Stimulated activated CD8-positive, alpha-beta memory T cell treated with anti-CD3 and anti-CD28 coated beads, Interleukin-4, amount 100 ng/mL, for 48 hours (primary cell): ENCODE measurements around the gene TMEM164.

ENCODE experiments used
- DNase-seq: peaks from one replicate; pipeline ENCODE4 v3.0.0-alpha.2; 2020

TMEM164 gene

DNA sequence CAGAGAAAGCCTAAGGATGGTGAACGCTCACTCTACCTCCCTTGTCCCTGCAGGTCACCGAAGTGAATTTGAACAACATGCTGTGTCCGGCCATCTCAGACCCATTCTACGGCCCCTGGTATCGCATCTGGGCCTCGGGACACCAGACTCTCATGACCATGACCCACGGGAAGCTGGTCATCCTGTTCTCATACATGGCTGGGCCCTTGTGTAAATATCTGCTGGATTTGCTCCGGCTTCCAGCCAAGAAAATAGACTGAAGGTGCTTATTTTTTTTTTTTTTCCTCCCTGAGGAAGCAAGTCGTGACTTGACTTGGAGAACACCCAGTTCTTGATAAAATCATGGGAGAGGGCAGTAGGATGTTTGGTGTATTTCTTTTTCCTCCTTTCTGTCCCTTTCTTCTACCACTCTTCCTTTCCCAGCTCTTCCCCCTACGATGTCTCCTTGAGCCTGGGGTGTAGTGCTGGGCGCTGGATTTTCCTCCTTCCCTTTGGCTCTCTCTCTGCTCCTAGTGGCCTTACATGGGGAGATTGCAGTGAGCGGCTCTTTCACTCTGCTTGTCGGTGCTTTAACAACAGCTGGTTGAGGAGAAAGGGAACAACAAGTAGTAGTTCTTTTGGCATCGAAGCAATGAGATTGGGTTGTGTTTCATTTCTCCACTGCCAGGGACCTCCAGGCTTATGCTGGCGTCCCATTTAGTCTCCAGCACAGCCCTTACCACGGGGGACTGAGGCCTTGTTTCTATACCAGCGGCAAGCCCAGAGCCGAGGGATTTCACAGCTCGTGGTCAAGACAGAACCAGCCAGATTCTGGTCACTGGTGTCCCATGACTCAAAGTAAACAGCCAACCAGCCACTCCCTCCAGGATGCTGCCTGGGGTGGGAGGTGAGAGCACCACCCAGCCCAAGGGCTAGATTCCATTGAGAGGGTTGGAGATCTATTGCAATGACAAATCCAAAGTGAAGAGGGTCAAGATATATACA lies 170.6 kb downstream of the TMEM164 start:
- DNase-seq, result no peak

DNA sequence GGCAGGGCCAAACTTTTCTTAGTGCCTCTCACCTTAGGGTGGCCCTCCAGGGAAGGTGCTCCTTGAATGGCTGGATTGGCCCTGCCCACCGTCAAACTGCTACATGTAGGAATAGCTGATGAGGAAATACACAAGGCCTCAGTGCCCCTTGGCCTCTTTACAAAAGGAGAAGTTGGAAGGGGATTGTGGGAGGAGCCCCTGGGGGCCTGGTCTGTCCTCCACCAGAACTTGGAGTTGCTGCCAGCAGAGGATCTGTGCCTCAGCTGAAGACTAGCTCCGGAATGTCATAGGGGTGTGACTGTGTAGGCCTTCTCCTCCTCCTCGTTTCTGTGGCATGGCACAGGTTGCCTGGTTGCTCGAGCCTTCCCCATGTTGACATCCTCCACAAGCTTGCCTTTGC lies 172.2 kb downstream of the TMEM164 start:
- no peak for DNase-seq

DNA sequence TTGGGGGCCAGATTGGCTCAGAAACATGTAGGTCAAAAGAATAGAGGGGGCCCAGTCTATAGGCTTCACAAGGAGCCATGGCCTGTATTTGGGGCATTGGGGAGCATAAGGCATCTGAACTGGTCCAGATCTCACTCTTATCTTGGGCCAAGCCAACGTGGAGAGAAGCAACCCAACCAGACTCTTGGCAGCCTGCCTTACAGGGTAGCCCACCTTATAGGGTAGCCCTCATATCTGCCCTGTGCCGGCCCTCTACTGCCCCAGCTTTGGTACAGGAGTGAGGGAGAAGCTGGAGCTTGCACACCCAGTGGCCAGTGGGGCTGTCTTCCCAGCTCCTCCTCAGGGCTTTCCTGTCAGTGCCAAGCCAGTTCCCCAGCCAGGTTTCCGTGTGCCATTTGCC lies 172.8 kb downstream of the TMEM164 start:
- DNase-seq, result no peak

DNA sequence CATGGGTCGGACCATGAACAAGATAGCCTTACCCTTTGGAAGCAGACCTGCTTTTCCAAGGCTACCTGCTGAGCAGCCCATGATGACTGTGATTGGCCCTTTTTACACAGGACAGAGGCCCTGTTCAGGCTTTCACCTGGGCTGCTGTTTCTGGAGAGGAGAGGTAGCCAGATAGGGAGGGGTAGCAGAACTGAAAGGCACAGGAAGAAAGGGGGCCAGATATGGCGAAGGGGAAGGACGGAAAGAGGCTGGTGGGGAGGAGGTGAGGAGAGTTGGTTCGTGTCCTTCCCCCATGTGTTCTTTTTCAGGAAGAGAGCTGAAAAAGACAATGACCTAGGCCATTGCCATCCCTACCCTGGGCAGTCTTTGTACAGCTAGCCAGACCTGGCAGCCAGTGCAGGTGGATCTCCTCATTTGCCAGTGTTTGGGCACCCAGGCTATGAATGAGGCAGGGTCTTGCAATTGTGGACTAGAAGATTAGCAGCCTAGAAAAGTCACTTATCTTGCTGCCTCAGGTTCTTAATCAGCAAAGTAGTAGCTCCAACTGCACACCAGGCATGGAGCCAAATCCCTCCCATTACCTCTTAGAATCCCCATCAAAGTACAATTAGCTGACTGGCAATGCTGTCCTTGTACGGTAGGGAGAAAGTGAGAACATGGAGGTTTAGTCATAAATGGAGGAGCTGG lies 175.4 kb downstream of the TMEM164 start:
- no peak for DNase-seq

DNA sequence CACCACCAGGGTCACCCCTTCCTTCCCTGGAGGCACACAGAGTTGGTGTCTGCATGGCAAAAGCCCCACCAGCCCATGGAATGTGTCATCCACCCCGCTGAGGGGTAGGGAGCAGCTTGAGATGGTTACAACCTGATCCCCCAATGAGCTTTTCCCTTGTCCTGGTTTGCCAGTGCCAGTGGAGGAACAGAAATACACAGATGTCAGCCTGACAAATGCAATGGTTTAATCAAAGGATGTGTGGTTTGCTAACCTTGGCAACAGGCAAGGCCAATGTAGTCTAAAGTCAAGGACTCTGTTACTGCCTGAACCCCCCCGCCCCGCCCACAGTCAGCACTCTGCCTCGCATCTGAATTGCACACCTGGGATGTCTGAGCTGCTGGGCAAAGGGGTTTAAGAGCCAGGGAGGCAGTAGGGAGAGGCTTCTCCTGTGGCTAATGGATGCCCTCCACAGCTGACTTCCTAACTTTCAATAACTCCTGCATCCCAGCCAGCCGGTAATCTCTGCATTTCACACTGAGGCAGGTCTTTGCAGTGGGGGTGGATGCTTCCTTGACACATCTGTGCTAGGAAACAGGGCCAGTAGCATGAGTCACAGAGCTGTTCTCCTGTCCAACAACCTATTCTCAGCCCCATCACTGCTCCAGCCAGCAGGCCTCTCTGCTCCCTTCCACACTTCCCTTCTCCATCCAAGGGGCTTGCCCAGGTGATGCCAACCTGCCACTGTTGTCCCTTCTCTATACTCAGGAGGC lies 177.4 kb downstream of the TMEM164 start:
- no peak for DNase-seq

DNA sequence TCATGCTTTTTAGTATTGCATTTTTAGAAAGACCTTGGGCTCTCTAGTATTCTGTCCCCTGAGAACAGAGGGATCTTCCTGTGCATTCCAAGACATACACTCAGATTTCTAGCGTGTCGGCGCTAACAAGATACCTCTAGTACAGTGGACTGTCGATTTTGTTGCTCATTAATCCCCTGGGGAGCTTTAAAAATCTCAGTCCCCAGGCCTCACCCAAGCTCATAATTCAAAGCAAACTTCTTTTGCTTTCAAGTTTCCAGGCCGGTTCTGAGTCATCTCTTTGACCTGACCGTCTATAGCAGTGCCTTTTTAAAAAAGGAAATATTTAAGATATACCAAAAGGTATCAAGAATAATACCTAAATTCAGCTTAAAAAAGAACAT lies 178.0 kb downstream of the TMEM164 start:
- DNase-seq, result no peak

DNA sequence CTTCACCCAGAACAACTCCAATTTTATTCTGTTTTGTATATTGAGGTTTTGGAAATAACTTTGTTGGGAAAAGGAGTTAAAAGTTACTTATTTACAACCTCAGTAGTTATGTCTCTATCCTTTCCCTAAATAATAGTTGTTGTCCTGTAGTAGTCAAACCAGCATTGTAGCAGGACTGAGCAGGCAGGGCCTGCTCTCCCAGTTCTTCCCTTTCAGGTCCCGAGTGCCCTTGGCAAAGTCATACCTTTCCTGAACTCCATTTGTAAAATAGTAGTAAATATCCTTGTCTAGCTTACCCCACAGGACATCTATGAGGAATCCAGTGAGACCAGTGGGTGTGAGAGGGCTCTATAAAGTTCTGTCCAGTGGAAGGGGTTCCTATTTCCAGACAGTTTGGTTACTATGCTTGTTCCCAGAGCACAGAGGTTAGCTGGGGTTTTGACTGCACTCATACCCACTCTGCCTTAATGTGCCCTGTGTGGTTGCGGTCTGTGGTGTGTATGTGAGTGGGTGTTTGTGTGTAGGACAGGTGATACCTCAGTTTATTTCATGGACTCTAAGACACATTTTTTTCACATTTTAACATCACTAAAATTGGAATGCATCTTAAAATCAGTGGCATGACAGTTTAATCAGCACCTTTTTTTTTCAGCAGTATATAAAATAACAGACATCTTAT lies 178.7 kb downstream of the TMEM164 start:
- DNase-seq, result no peak

DNA sequence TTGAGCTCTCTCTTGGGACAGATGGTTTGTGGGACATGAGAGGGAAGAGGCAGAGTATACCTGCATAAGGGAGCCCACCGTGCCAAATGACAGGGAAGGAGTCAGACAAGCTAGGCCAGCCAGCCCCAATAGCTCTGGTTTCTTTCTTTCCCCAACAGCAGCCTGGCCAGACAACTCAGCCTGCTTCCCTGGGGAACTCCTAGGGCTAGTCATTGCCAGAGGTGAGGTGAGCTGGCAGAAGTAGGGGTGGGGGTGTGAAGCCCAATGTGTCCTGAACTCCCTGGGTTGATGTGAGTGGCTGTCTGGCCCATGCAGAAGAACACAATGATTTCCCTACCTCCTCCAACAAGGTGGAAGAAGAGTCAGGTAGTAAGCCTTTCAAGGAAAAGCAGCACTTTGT lies 179.4 kb downstream of the TMEM164 start:
- DNase-seq, result no peak

DNA sequence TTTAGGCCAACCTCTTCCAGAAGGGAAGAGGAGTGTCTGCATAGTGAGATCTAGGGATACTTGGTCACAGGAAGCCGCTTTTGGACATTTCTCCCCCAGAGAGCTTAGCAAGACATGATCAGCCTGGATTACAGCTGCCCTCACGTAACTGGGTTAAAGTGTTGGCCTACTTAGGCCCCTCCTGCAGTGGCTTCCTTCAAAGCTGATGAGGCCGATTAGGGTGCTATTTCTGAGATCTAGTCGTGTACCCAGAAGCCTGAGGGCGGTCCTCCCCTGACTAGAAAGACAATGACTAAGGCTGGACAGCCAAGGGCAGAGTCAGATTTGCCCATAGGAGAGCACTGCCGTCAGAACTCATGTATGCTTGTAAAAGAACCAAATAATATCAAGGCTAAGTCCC lies 180.0 kb downstream of the TMEM164 start:
- DNase-seq, result no peak

DNA sequence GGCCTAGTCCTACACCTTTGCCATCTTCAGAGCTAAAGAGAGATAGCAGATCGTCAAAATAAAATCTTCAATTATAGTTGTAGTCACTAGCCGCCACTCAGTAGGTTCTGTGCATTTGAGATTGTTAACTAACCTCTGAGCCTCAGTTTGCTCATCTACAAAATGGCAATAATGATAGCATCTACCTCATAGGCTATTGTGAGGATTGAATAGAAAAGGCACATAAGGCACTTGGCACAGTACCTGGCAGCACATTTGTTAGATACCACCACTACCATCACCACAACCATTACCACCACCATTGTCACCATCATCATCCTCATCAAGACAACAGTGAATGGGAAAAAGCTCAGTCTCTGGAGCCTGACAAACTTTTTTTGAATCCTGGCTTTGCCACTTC lies 180.4 kb downstream of the TMEM164 start:
- DNase-seq, result no peak

DNA sequence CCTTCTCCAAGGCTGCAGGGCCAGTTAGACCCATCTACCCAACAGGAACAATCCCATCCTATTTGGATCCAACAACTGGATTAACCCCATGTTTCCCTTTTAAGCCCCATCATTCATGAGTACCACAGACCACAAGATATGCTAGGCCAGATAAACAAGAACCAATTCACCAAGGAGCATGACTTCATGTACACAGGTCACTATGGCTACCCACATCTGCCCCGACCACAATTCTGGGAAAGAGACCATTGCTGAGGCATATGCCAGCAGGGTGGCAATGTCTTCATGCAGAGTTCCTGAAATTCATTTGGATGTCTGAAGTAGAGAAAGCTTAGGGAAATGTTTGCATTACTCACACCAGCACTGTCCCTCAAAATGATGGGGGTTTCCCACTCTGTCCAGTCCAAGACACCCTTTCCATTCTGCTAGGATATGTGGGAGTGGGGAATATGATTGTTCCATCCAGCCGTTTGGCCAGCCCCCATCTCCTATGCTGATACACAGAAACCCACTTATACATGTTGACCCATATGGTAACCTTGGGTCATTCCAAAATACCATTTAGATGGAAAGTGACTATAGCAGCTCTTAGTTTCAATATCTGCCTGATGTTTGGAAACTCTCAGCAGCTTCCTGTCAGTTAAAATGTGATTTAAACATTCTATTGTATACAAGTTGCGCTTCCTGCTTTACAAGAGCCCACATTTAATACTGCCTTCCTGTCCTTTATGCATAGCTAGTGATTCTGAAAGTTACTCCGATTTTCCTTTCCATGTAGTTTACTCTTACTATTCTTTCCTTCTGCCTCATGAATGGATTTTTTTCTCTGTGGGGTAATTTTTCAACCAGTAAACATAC lies 186.0 kb downstream of the TMEM164 start:
- DNase-seq, result no peak

DNA sequence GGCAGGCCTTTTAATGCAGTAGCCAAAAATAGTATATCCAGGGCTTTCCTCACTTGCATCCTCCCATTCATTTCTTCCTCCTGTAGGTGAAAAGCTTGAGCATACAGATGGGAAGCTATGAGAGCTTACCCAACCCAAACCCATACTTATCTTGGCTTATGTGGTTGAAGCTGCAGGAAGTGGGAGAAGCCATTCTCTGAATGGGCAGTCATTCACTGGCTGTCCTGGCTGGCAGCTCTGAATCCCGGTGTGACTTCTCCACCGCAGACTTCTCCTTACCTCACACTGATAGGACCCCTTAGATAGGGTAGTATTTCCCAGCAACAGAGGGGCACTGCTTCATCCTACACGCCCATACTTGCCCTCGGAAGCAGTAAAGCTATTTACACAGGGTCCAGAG lies 189.6 kb downstream of the TMEM164 start:
- no peak for DNase-seq

DNA sequence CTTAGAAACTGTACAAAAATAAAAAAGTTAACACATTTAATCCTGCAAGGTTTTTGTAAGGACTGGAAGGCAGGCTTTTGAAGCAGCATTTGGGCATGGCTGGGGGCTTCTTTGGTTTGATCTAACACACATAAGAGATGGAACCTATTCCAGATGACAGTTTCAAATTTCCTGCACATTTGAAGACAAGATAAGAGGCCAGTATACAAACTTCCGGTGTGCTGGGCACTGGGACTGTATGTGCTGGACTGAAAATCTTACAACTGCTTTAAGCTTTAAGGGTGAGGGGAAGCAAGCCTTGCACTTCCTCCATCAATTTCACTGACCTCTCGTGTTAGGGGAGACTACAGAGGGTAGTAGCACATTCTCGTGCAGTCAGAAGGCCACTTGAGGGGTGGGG lies 192.1 kb downstream of the TMEM164 start:
- no peak for DNase-seq

DNA sequence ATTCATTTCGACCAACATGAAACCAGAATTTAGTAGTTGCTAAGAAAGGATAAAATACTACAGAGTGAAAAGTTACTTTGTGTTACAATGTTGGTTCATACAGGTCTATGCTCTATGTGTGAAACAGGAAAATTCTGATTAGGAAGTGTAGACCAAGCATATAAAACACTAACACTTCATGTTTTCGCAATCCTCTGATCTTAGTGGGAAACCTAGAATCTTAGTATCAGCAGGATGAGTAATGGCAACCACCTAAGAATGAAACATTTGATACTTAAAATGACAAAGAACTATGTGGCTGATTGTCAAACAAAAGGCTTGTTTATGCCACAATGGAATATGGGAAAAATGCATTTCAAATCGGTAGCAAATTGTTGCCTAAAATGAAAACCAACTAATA lies 198.9 kb downstream of the TMEM164 start:
- DNase-seq, result no peak

DNA sequence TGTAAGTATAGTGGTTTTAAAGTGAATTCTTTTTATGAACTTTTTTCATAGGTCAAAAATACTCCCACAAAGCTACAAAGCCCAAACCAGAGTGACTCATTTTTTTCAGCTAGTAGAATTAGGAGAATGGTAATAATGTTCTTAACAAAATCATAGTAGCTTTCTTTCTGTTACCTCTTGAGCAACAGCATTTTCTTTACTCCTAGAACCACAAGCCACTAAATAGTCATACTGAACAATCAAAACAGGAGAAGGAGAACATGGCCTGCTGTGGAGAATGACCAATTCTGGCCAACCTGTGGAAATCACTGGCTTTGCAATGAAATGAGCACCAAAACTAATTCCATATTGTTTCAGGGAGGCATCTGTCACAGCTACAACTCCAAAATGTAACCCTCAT lies 202.1 kb downstream of the TMEM164 start:
- no peak for DNase-seq

DNA sequence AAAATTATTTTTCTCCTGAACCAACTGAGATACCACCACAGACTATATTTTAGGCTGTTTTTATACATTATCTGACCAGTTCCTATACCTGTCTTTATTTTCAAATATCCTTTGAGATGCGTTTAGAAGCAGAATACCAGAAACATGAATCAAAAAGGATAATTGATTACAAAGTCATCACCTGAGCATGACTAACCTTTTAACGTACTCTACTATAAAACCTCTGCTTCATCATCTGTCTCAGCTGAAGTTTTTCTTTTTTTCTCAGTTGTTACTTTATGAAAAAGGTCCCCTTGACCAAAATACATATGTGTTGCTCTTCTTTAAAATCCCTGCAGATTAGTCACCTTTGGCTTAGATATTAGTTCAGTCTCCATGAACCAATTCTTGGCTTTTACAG lies 205.2 kb downstream of the TMEM164 start:
- no peak for DNase-seq

DNA sequence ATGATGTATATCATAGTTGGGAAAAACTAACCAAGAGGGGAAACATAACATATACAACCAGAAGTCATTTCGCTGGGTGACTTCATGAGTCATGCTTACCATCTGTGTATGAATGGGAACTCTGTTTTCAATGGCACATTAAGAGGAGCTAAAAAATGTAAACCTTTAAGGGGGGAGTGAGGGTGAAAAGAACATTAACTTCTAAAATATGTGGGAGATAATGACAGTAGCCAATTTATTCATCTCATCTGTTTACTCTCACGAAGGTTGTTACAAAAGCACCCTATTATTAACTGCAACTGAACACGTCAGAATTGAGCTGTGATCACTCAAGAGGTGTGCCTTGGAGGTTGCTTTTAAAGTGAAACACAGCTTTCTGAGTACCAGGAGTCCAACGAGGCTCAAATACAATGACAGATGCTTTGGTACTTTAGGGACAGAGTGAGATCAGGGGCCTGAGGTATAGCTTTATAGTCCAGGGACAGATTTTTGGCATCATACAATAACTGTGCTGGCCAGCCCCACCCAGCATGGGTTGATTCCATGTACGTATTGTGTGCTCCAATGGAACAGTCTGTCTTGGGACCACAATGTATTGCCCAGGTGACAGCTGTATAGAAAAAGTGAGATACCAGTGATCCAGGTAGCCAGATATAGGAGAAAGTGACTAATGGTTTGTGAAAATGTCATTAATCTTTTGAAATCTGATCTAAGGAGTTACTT lies 207.7 kb downstream of the TMEM164 start:
- no peak for DNase-seq

DNA sequence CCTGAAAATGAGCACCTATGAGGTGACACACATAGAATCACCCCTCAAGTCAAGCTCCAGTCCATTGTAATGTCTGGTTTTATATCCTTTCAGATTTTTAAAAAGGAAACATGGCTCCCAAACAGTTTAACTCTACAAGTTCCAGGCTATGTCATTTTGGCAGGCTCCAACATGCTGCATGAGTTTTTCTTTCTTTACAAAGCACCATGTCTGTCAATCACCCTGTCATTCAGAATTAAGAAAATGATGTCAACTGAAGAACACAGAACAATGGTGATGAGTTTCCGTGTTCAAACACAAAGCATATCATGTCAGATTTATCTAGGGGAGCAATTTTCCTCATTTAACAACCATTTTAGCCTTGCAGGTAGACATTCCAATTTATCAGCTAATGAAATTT lies 208.4 kb downstream of the TMEM164 start:
- DNase-seq, result no peak

DNA sequence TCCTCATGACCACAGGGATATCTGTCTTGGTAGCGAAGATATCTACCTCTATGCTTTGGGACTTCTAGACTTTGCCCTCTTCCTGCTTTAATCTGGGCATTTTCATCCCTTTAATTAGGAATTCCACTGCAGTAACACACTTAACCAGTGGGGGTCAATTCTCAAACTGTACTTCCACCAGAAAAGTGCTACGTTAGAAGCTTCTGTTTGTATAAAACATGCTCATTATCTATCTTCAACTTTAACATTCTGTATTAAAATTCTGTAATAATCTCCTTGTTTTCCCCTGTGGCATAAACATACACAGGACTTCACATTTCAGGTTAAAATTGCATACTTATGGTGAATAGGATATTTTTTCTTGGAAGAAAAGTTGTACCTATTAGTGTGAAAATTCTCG lies 209.4 kb downstream of the TMEM164 start:
- no peak for DNase-seq

DNA sequence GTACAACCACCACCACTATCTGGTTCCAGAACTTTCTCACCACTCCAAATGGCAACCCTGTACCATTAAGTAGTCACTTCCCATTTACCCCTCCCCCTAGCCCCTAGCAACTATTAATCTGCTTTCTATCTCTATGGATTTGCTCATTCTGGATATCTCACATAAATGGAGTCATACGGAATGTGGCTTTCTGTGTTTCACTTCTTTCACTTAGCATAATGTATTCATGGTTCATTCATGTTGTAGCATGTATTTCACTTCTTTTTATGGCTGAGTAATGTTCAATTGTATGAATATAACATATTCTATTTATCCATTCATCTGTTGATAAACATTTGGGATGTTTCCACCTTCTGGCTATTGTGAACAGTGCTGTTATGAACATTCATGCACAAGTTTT lies 210.3 kb downstream of the TMEM164 start:
- DNase-seq, result no peak

DNA sequence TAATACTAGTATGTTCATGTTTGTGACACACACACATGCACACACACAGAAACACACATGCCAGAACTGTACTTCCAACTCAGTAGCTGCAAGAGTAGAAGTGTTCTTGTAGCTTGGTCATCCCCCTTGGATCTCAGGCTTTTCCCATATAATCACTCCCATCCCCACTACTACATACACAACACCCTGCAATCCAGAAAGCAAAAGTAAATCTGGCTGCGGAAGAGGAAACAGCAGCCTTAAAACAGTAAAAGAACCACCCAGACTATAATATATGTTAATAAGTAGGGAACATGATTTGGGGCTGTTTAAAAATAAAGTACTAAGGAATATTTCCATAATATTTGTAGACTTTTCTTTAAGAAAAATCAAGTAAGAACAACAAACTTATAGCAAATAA lies 211.8 kb downstream of the TMEM164 start:
- no peak for DNase-seq
